HEK293T (cell line): ENCODE results near the gene CEP162.
"Not testable (repeated sequence)": the region's sequence is repeated elsewhere in the genome, so short reads cannot be mapped to it uniquely, and the experiment has no call there.

Source experiments
- CTCF ChIA-PET: fragments of 350-600 bp; formaldehyde crosslinking; extraction: SDS; loops from one replicate; lab custom pipeline; 2021; ENCODE audit warnings: antibody characterized with exemption, inconsistent platforms; lab: Yijun Ruan, JAX
- POLR2A ChIA-PET: fragments of 350-600 bp; formaldehyde crosslinking; extraction: SDS; loops from one replicate; lab custom pipeline; 2020; ENCODE audit warnings: antibody characterized with exemption, inconsistent platforms; lab: Yijun Ruan, JAX
- DNase-seq: peaks from one replicate; pipeline ENCODE4 v3.0.0; 2012; ENCODE audit warnings: mixed read lengths; ENCODE audit errors: extremely low spot score
- ARNT ChIP-seq: fragments of 450-650 bp; IDR thresholded peaks from 2 replicates; pipeline ENCODE4 v1.6.1; 2017; ENCODE audit warnings: mild to moderate bottlenecking
- BHLHE40 ChIP-seq: fragments of 450-650 bp; IDR thresholded peaks from 2 replicates; pipeline ENCODE4 v1.6.1; 2016; ENCODE audit warnings: mild to moderate bottlenecking, moderate library complexity, borderline replicate concordance
- CTBP1 ChIP-seq: fragments of 450-650 bp; IDR thresholded peaks from 2 replicates; pipeline ENCODE4 v1.6.1; 2016; ENCODE audit warnings: borderline replicate concordance
- ELF4 ChIP-seq: fragments of 450-650 bp; IDR thresholded peaks from 2 replicates; pipeline ENCODE4 v1.6.1; 2017; ENCODE audit warnings: antibody characterized with exemption
- FOXA1 ChIP-seq: fragments of 450-650 bp; IDR thresholded peaks from 2 replicates; pipeline ENCODE4 v1.6.1; 2016; ENCODE audit warnings: mild to moderate bottlenecking
- FOXK2 ChIP-seq: fragments of 450-650 bp; IDR thresholded peaks from 2 replicates; pipeline ENCODE4 v1.6.1; 2016; ENCODE audit warnings: mild to moderate bottlenecking
- FOXM1 ChIP-seq: fragments of 450-650 bp; IDR thresholded peaks from 2 replicates; pipeline ENCODE4 v1.6.1; 2017; ENCODE audit warnings: mild to moderate bottlenecking, borderline replicate concordance
- HDGF ChIP-seq: fragments of 450-650 bp; IDR thresholded peaks from 2 replicates; pipeline ENCODE4 v1.6.1; 2017; ENCODE audit warnings: antibody characterized with exemption, borderline replicate concordance
- L3MBTL2 ChIP-seq: fragments of 450-650 bp; conservative IDR thresholded peaks from 2 replicates; pipeline ENCODE4 v1.6.1; 2016; ENCODE audit warnings: mild to moderate bottlenecking
- LEF1 ChIP-seq: fragments of 450-650 bp; IDR thresholded peaks from 2 replicates; pipeline ENCODE4 v1.6.1; 2017; ENCODE audit warnings: mild to moderate bottlenecking, borderline replicate concordance
- NFRKB ChIP-seq: fragments of 450-650 bp; IDR thresholded peaks from 2 replicates; pipeline ENCODE4 v1.6.1; 2016; ENCODE audit warnings: mild to moderate bottlenecking, moderate library complexity
- PKNOX1 ChIP-seq: fragments of 450-650 bp; IDR thresholded peaks from 2 replicates; pipeline ENCODE4 v1.6.1; 2016
- SP1 ChIP-seq: fragments of 450-650 bp; IDR thresholded peaks from 2 replicates; pipeline ENCODE4 v1.6.1; 2017
- SUZ12 ChIP-seq: fragments of 450-650 bp; IDR thresholded peaks from 2 replicates; pipeline ENCODE4 v1.6.1; 2016; ENCODE audit warnings: mild to moderate bottlenecking
- TARDBP ChIP-seq: fragments of 450-650 bp; IDR thresholded peaks from 2 replicates; pipeline ENCODE4 v1.6.1; 2016
- ZNF384 ChIP-seq: fragments of 450-650 bp; IDR thresholded peaks from 2 replicates; pipeline ENCODE4 v1.6.1; 2016

The CEP162 gene

DNA sequence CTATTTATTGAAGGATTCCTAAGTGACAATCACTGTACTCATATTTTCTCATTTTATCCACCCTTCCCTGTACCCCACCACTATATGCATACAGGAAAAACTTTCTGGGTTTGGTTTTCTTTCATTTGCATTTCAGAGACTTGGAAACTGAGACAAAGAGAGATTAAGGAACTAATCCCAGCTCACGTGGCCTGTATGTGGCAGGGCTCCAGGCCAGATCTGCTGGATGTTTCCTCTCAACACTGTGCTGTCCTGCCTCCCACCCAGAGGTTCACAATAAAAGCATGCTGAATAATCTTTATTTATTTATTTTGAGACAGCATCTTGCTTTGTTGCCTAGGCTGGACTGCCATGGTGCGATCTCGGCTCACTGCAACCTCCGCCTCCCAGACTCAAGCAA, 50.2 kb downstream of the CEP162 start:
- CTCF ChIA-PET = no interaction called here
- no peak for DNase-seq

GRCh38 chr6:84172574-84172973, 54.9 kb downstream of the CEP162 start:
- ChIA-PET POLR2A (no interaction called here), CTCF (interaction anchor here (0.6 kb wide), 1 partner anchor 250 kb away, joined by 4 read pairs; no protein-coding TSS in a partner anchor)
- TF ChIP-seq CTBP1 (no peak), ZNF384 (no peak), FOXA1 (no peak), PKNOX1 (no peak), ARNT (no peak)
- no peak for DNase-seq

More for the DNA sequence above, 50.2 kb downstream of the CEP162 start:
- no peak for TF ChIP-seq NFRKB
- no peak for TF ChIP-seq SUZ12
- no peak for TF ChIP-seq TARDBP
- POLR2A ChIA-PET = no interaction called here

- DNase-seq = no peak
- ChIA-PET POLR2A (no interaction called here), CTCF (no interaction called here)
- TF ChIP-seq NFRKB (no peak), ARNT (no peak), FOXM1 (no peak), L3MBTL2 (no peak), CTBP1 (no peak), SP1 (no peak)
These were observed 55.4 kb downstream of the CEP162 start for GRCh38 chr6:84172080-84172479.

DNA sequence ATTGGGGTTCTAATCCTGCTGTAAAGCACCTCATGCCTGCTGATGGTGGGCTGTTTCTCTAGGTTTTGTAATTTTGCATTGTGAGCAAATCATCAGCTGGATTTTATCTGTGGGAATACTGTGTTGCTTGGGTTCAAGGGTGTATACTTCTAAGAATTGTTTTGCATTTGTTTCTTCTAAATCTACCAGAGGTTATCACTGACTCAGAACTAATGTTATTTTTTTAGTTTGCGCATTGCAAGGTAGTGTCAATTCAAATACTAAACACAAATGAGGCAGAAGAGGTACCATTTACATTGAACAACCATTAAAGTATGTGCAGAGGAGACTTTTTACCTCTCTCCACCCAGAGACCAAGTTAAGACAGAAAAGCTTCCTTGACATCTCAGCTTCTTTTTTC, 60.0 kb downstream of the CEP162 start:
- POLR2A ChIA-PET = no interaction called here
- TF ChIP-seq PKNOX1 = no peak
- TF ChIP-seq FOXK2 = no peak
- TF ChIP-seq FOXM1 = no peak
- TF ChIP-seq HDGF = no peak
- no peak for TF ChIP-seq BHLHE40
- no peak for TF ChIP-seq SP1
- no peak for TF ChIP-seq TARDBP
- TF ChIP-seq L3MBTL2 = no peak
- no peak for TF ChIP-seq ELF4
- no peak for TF ChIP-seq ZNF384
- no peak for TF ChIP-seq CTBP1
- TF ChIP-seq ARNT = no peak

DNA sequence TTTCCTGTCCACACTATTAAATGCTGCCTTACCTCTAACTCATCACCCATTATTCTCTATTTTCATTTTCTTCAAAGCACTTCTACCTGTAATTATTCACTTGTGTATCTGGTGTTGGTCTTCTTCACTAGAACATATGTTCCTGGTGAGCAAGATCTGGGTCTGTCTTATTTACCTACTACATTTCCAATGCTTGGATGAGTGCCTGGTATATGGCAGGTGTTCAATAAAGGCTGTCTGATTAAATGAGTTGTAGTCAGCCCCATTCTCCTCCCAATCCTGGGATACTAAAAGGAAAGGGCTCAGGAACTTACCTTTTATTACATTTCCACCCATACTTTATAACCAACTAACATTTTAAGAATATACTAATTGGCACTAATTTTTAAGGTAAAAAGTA, 61.0 kb downstream of the CEP162 start:
- no peak for DNase-seq
- ChIA-PET CTCF (no interaction called here), POLR2A (no interaction called here)
- TF ChIP-seq CTBP1 (no peak), BHLHE40 (no peak), HDGF (no peak), TARDBP (no peak), FOXM1 (no peak), FOXA1 (no peak), PKNOX1 (no peak), LEF1 (no peak), ARNT (no peak), FOXK2 (no peak), NFRKB (no peak), SP1 (no peak), SUZ12 (no peak), L3MBTL2 (no peak), ELF4 (no peak), ZNF384 (no peak)

More for the DNA sequence above, 60.0 kb downstream of the CEP162 start:
- no peak for DNase-seq
- CTCF ChIA-PET = no interaction called here

GRCh38 chr6:84164328-84164727, 63.1 kb downstream of the CEP162 start:
- CTCF ChIA-PET, POLR2A ChIA-PET, DNase-seq: not testable (repeated sequence)

GRCh38 chr6:84161190-84161589, 66.3 kb downstream of the CEP162 start:
- CTCF ChIA-PET = no interaction called here
- no peak for DNase-seq
- POLR2A ChIA-PET = no interaction called here
- no peak for TF ChIP-seq FOXK2
- TF ChIP-seq CTBP1 = no peak
- no peak for TF ChIP-seq PKNOX1
- TF ChIP-seq ARNT = no peak
- TF ChIP-seq HDGF = no peak
- TF ChIP-seq BHLHE40 = no peak
- TF ChIP-seq FOXM1 = no peak
- no peak for TF ChIP-seq LEF1
- no peak for TF ChIP-seq ELF4
- TF ChIP-seq SP1 = no peak
